HepG2 (cell line): ENCODE results near the gene CYB5A. TPM values are rescaled to one million over a fixed set of nuclear protein-coding genes. Genes with fewer than 3 reads are reported as not detected.

Experiments
- ATAC-seq: fragments of 200-7000 bp; cut with Tn5 transposase; 3 replicates; pipeline ENCODE4 v1.9.1; 2020; ENCODE audit warnings: mild to moderate bottlenecking, moderate library complexity
- BruUV-seq: library from RNA; stranded (reverse); fragments of 400-500 nt; replicated peaks from 2 replicates; lab custom pipeline; 2021; lab: Mats Ljungman, UMichigan
- CTCF ChIA-PET: fragments of 300-600 bp; formaldehyde crosslinking; extraction: SDS; loops from one replicate; lab custom pipeline; 2021; ENCODE audit warnings: low total read pairs, inconsistent platforms, low intra/inter-chr PET ratio; lab: Yijun Ruan, JAX
- POLR2A ChIA-PET: fragments of 350-600 bp; sonication (Branson Sonifier 250); formaldehyde crosslinking; loops from one replicate; lab custom pipeline; 2020; ENCODE audit warnings: antibody characterized with exemption, inconsistent platforms; lab: Yijun Ruan, JAX
- DNase-seq: peaks from one replicate; pipeline ENCODE4 v3.0.0-alpha.2; 2015; ENCODE audit warnings: low spot score
- FAIRE-seq: peaks from 3 replicates; lab custom pipeline; 2011; peaks lifted over from hg19 to GRCh38; lab: Jason Lieb, UNC
- H2AFZ ChIP-seq: one replicate; pipeline ENCODE4 v1.6.1; 2011; ENCODE audit warnings: low read length, inconsistent platforms
- H3K27ac ChIP-seq: fragments of 300-600 bp; 3 replicates; pipeline ENCODE4 v1.8.0; 2011; ENCODE audit warnings: mixed run types, mild to moderate bottlenecking, mixed read lengths, low read length, inconsistent platforms; ENCODE audit not compliant: insufficient read depth; ENCODE audit errors: extremely low read length
- H3K27me3 ChIP-seq, 2 experiments: fragments of 200-600 bp in 1 of 2; 2 replicates in 1 of 2; 3 replicates in 1 of 2; pipeline versions ENCODE4 v1.6.0 to v1.8.0; 2011; ENCODE audit warnings: low read length in 2 of 2, mild to moderate bottlenecking in 2 of 2, moderate library complexity in 2 of 2, inconsistent platforms in 1 of 2; ENCODE audit not compliant: insufficient read depth in 2 of 2, control insufficient read depth in 1 of 2
- H3K36me3 ChIP-seq, 2 experiments: fragments of 200-600 bp in 1 of 2; replicated peaks in 1 of 2; 2 replicates in 1 of 2; 3 replicates in 1 of 2; pipeline versions ENCODE4 v1.5.1 to v1.8.0; 2011; ENCODE audit warnings: low read length in 2 of 2, inconsistent platforms in 1 of 2; ENCODE audit not compliant: insufficient read depth in 2 of 2, control insufficient read depth in 1 of 2
- H3K4me1 ChIP-seq: 2 replicates; pipeline ENCODE4 v1.5.1; 2012; ENCODE audit warnings: low read length, inconsistent platforms; ENCODE audit not compliant: insufficient read depth
- H3K4me2 ChIP-seq: 2 replicates; pipeline ENCODE4 v1.6.0; 2011; ENCODE audit warnings: low read depth, low read length, inconsistent platforms
- H3K4me3 ChIP-seq, 3 experiments: fragments of 200-600 bp in 1 of 3; sonication (generic), shearing (Covaris generic) in 1 of 3; replicated peaks in 1 of 3; 2 replicates each; pipeline ENCODE4 v1.5.1; 2011 to 2016; ENCODE audit warnings: low read length in 3 of 3, inconsistent platforms in 2 of 3, low read depth in 2 of 3, mild to moderate bottlenecking in 2 of 3, control low read depth in 1 of 3, mixed read lengths in 1 of 3; ENCODE audit not compliant: insufficient read depth in 1 of 3
- H3K79me2 ChIP-seq: one replicate; pipeline ENCODE4 v1.6.1; 2011; ENCODE audit warnings: low read length, inconsistent platforms; ENCODE audit not compliant: insufficient read depth
- H3K9ac ChIP-seq: 2 replicates; pipeline ENCODE4 v1.6.0; 2011; ENCODE audit warnings: mild to moderate bottlenecking, low read depth, low read length, inconsistent platforms; ENCODE audit not compliant: insufficient read depth
- H3K9me3 ChIP-seq: 2 replicates; pipeline ENCODE4 v1.5.1; 2012; ENCODE audit warnings: mild to moderate bottlenecking, low read length
- H4K20me1 ChIP-seq: 2 replicates; pipeline ENCODE4 v1.6.0; 2011; ENCODE audit warnings: inconsistent platforms, mild to moderate bottlenecking, low read length, moderate library complexity; ENCODE audit not compliant: insufficient read depth
- DNMT1 ChIP-seq: sonication (generic); formaldehyde crosslinking; IDR thresholded peaks from 2 replicates; pipeline ENCODE4 v1.5.1; 2020; ENCODE audit warnings: mild to moderate bottlenecking, missing genetic modification reagents
- HIVEP1 ChIP-seq: sonication (generic); formaldehyde crosslinking; IDR thresholded peaks from 2 replicates; pipeline ENCODE4 v1.4.0; 2020; ENCODE audit warnings: mild to moderate bottlenecking, missing genetic modification reagents
- IRF2 ChIP-seq: IDR thresholded peaks from 2 replicates; pipeline ENCODE4 v1.6.1; 2018; ENCODE audit warnings: missing genetic modification reagents, missing compliant biosample characterization
- KLF16 ChIP-seq, 2 experiments: sonication (generic) in 1 of 2; formaldehyde crosslinking in 1 of 2; IDR thresholded peaks; 2 replicates each; pipeline versions ENCODE4 v1.6.1 to v1.8.0; 2016 to 2023; ENCODE audit warnings: missing genetic modification reagents in 2 of 2, missing compliant biosample characterization in 1 of 2
- KLF6 ChIP-seq: IDR thresholded peaks from 2 replicates; pipeline ENCODE4 v1.8.0; 2016; ENCODE audit warnings: missing biosample characterization, missing genetic modification reagents
- MTF2 ChIP-seq: sonication (generic); formaldehyde crosslinking; IDR thresholded peaks from 2 replicates; pipeline ENCODE4 v1.5.0; 2020; ENCODE audit warnings: missing genetic modification reagents, borderline replicate concordance
- SMAD3 ChIP-seq: sonication (generic); formaldehyde crosslinking; IDR thresholded peaks from 2 replicates; pipeline ENCODE4 v1.4.0; 2020; ENCODE audit warnings: missing genetic modification reagents
- SOX5 ChIP-seq: IDR thresholded peaks from 2 replicates; pipeline ENCODE4 v1.6.1; 2016; ENCODE audit warnings: borderline replicate concordance
- TBL1XR1 ChIP-seq: fragments of 150-350 bp; IDR thresholded peaks from 2 replicates; pipeline ENCODE4 v1.6.1; 2014; ENCODE audit warnings: borderline replicate concordance, low read length; ENCODE audit not compliant: partially characterized antibody
- TOPORS ChIP-seq: sonication (generic); formaldehyde crosslinking; IDR thresholded peaks from 2 replicates; pipeline ENCODE4 v1.8.0; 2023; ENCODE audit warnings: mild to moderate bottlenecking, missing genetic modification reagents
- ZNF121 ChIP-seq: sonication (generic); formaldehyde crosslinking; IDR thresholded peaks from 2 replicates; pipeline ENCODE4 v1.5.0; 2020; ENCODE audit warnings: mild to moderate bottlenecking, missing genetic modification reagents
- ZNF136 ChIP-seq: sonication (generic); formaldehyde crosslinking; IDR thresholded peaks from 2 replicates; pipeline ENCODE4 v1.8.1; 2022; ENCODE audit warnings: low read depth, mild to moderate bottlenecking, moderate library complexity, missing genetic modification reagents
- ZNF468 ChIP-seq: sonication (generic); formaldehyde crosslinking; IDR thresholded peaks from 2 replicates; pipeline ENCODE4 v1.8.0; 2022; ENCODE audit warnings: mild to moderate bottlenecking, moderate library complexity, missing genetic modification reagents
- ZNF549 ChIP-seq: sonication (generic); formaldehyde crosslinking; IDR thresholded peaks from 2 replicates; pipeline ENCODE4 v1.5.0; 2020; ENCODE audit warnings: missing genetic modification reagents
- ZNF777 ChIP-seq: sonication (generic); formaldehyde crosslinking; IDR thresholded peaks from 2 replicates; pipeline ENCODE4 v1.4.0; 2020; ENCODE audit warnings: missing genetic modification reagents
- WGBS: methylation state at CpG from one replicate; pipeline ENCODE4 v1.1.6; 2017; ENCODE audit warnings: low lambda C conversion rate; 5-methylcytosine and 5-hydroxymethylcytosine counted together
- in situ Hi-C: cut with HindIII; loops from 2 replicates; pipeline ENCODE4 v1.10.0; 2017; ENCODE audit warnings: low pct_unique_long_range_greater_than_20kb; ENCODE audit not compliant: extremely low pct_ligation_motif_present
- intact Hi-C: fragments of 100-400 bp; cut with micrococcal nuclease; formaldehyde crosslinking; loops from one replicate; pipeline ENCODE4 v1.10.0; 2022; ENCODE audit not compliant: unreplicated experiment
- polyA plus RNA-seq, 8 experiments: library from polyadenylated mRNA; depleted of rRNA in 3 of 8; stranded (reverse) in 7 of 8; unstranded in 1 of 8; fragments of >200 nt; fragmentation: Illumina TruSeq in 4 of 8; extraction: Trizol in 4 of 8; gene quantifications; 2 replicates each; pipeline versions ENCODE4 v1.2.1 to v1.2.3, GENCODE V29; 2011 to 2016; ENCODE audit warnings: low read depth in 4 of 8, missing spikeins in 1 of 8, mixed read lengths in 1 of 8; ENCODE audit not compliant: insufficient read depth in 1 of 8
- total RNA-seq, 5 experiments: library from RNA; depleted of rRNA; stranded (reverse); fragments of >200 nt; fragmentation: Illumina TruSeq; extraction: Trizol; gene quantifications; 2 replicates each; pipeline ENCODE4 v1.2.3, GENCODE V29; 2016; ENCODE audit warnings: low read depth in 1 of 5
- TF ChIP-seq, protein P1 (sequence below): IDR thresholded peaks from 2 replicates; pipeline ENCODE4 v1.6.1; 2016; ENCODE audit warnings: missing compliant biosample characterization, missing genetic modification reagents, borderline replicate concordance
- TF ChIP-seq, protein P2 (sequence below): sonication (generic); formaldehyde crosslinking; IDR thresholded peaks from 2 replicates; pipeline ENCODE4 v1.4.0; 2020; ENCODE audit warnings: mild to moderate bottlenecking, missing genetic modification reagents
- TF ChIP-seq, protein P3 (sequence below): sonication (generic); formaldehyde crosslinking; IDR thresholded peaks from 2 replicates; pipeline ENCODE4 v1.5.0; 2020; ENCODE audit warnings: mild to moderate bottlenecking, missing genetic modification reagents, borderline replicate concordance

Gene CYB5A
- total and polyA plus RNA-seq, 2 of the 13 experiments (the other 11 are each of a cell fraction or from before 2014, with no cell fraction given) = 215 to 356 TPM

DNA sequence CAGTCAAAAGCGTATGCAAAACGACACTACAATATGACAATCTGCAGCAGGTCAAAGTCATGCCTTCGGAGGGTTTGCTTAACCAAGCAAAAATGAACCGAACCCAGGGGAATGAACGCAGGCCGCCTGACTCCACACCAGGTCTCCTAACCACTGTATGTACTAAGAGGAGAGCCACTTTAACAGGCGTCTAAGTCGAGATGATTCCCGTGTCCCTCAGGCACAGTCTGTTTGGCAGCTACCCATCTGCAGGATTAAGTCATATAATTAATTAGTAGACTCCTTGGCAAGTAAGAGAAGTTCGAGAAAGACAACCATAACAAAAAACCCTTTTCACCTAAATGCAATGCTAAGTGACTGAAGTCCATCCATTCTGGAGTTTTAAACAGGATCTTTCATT, 15.2 kb downstream of the CYB5A start:
- no peak for DNase-seq
- H3K79me2 ChIP-seq = peaks cover 96% of the 10 kb centered on the region
- in situ Hi-C loops = loop anchor here (25.0 kb wide), 1 partner anchor 936 kb away; the partner anchor contains the start of genes PTGR3 and TSHZ1
- TF ChIP-seq, protein P1, sequence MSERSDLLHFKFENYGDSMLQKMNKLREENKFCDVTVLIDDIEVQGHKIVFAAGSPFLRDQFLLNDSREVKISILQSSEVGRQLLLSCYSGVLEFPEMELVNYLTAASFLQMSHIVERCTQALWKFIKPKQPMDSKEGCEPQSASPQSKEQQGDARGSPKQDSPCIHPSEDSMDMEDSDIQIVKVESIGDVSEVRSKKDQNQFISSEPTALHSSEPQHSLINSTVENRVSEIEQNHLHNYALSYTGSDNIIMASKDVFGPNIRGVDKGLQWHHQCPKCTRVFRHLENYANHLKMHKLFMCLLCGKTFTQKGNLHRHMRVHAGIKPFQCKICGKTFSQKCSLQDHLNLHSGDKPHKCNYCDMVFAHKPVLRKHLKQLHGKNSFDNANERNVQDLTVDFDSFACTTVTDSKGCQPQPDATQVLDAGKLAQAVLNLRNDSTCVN (CRISPR knock-in tag) = no peak
- TF ChIP-seq TBL1XR1 = no peak
- no peak for TF ChIP-seq SOX5
- TF ChIP-seq ZNF136 (CRISPR knock-in tag) = no peak
- TF ChIP-seq ZNF121 (CRISPR knock-in tag) = no peak
- TF ChIP-seq KLF6 = no peak
- TF ChIP-seq, protein P2, sequence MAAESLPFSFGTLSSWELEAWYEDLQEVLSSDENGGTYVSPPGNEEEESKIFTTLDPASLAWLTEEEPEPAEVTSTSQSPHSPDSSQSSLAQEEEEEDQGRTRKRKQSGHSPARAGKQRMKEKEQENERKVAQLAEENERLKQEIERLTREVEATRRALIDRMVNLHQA (CRISPR knock-in tag) = no peak
- TF ChIP-seq, protein P3, sequence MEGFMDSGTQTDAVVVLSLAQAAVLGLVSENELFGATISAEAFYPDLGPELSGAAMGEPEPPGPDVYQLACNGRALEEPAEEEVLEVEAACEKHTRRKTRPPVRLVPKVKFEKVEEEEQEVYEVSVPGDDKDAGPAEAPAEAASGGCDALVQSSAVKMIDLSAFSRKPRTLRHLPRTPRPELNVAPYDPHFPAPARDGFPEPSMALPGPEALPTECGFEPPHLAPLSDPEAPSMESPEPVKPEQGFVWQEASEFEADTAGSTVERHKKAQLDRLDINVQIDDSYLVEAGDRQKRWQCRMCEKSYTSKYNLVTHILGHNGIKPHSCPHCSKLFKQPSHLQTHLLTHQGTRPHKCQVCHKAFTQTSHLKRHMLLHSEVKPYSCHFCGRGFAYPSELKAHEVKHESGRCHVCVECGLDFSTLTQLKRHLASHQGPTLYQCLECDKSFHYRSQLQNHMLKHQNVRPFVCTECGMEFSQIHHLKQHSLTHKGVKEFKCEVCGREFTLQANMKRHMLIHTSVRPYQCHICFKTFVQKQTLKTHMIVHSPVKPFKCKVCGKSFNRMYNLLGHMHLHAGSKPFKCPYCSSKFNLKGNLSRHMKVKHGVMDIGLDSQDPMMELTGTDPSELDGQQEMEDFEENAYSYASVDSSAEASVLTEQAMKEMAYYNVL (CRISPR knock-in tag) = no peak
- no peak for TF ChIP-seq ZNF777 (CRISPR knock-in tag)
- TF ChIP-seq ZNF549 = no peak
- TF ChIP-seq ZNF468 (CRISPR knock-in tag) = no peak
- TF ChIP-seq MTF2 (CRISPR knock-in tag) = no peak
- TF ChIP-seq KLF16 (CRISPR knock-in tag; IDR thresholded peaks at IDR 0.05) = no peak
- no peak for TF ChIP-seq DNMT1 (CRISPR knock-in tag)
- no peak for TF ChIP-seq TOPORS
- TF ChIP-seq HIVEP1 (CRISPR knock-in tag) = no peak
- no peak for TF ChIP-seq IRF2 (CRISPR knock-in tag)
- TF ChIP-seq SMAD3 (CRISPR knock-in tag) = no peak
- TF ChIP-seq, all 625 proteins: peak for 0
- Histone ChIP-seq H3K36me3 (peaks cover 0 to 13% of the 10 kb centered on the region in 2 experiments; a peak in 2 of 5 replicates), H3K9ac (no peak overlapping the region), H3K27ac (no peak overlapping the region), H3K9me3 (no peaks in the 10 kb centered on the region), H3K27me3 (no peaks in the 10 kb centered on the region), H3K4me3 (no peak overlapping the region), H3K4me2 (no peak overlapping the region), H2AFZ (no peak overlapping the region), H4K20me1 (peaks cover 5% of the 10 kb centered on the region; the same call in 1 of the 2 replicates), H3K4me1 (peaks cover 73% of the 10 kb centered on the region)
- POLR2A ChIA-PET = interaction anchor here (2.0 kb wide), 1 partner anchor 10 kb away, joined by 5 read pairs; no protein-coding TSS in a partner anchor
- 92% methylated on average over 10 of the region's 10 CpGs for WGBS
- intact Hi-C loops = no loop called here
- ATAC-seq (no peak), FAIRE-seq (no peak)
- CTCF ChIA-PET = no interaction called here
- no TSS peak for BruUV-seq
